Retinal pigment epithelial cell (primary cell): Measurements from ENCODE around the gene BRICD5.

Experiments
- DNase-seq: peaks from one replicate; pipeline ENCODE4 v3.0.0-alpha.2; 2010; ENCODE audit warnings: low read depth
- H3K4me3 ChIP-seq: 2 replicates; pipeline ENCODE4 v1.5.1; 2011; ENCODE audit warnings: mild to moderate bottlenecking, low read length, control low read depth, moderate library complexity
- CTCF ChIP-seq: conservative IDR thresholded peaks from 2 replicates; pipeline ENCODE4 v1.5.1; 2011; ENCODE audit warnings: low read depth, low read length, control low read depth, inconsistent platforms

Gene BRICD5

GRCh38 chr16:2167068-2167638, 43.5 kb downstream of the BRICD5 start:
- no peak for TF ChIP-seq CTCF
- no peak overlapping the region for H3K4me3 ChIP-seq
- no peak for DNase-seq

- H3K4me3 ChIP-seq, result no peak overlapping the region
- no peak for TF ChIP-seq CTCF
- no peak for DNase-seq
Measured at GRCh38 chr16:2166263-2167067, 44.2 kb downstream of the BRICD5 start.

- no peak overlapping the region for H3K4me3 ChIP-seq
- TF ChIP-seq CTCF, result no peak
- no peak for DNase-seq
Measured at GRCh38 chr16:2165861-2166260, 44.8 kb downstream of the BRICD5 start.

GRCh38 chr16:2163211-2163881, 47.3 kb downstream of the BRICD5 start:
- no peak for DNase-seq
- no peak overlapping the region for H3K4me3 ChIP-seq
- no peak for TF ChIP-seq CTCF

GRCh38 chr16:2162676-2163118, 48.0 kb downstream of the BRICD5 start:
- no peak for TF ChIP-seq CTCF
- DNase-seq, result no peak
- H3K4me3 ChIP-seq, result no peak overlapping the region

- no peak overlapping the region for H3K4me3 ChIP-seq
- no peak for DNase-seq
- no peak for TF ChIP-seq CTCF
Measured at GRCh38 chr16:2161911-2162310, 48.8 kb downstream of the BRICD5 start.
